Prostate gland (tissue), 2 donors: ENCODE measurements around the gene SAMD15.

Experiments
- POLR2A ChIP-seq: fragments of 450-650 bp; IDR thresholded peaks from one replicate; pipeline ENCODE4 v1.6.1; 2016; ENCODE audit warnings: antibody characterized with exemption, mild to moderate bottlenecking
- POLR2AphosphoS5 ChIP-seq: sonication (generic); formaldehyde crosslinking; IDR thresholded peaks from one replicate; pipeline ENCODE4 v1.6.1; 2017; ENCODE audit warnings: antibody characterized with exemption
- TF ChIP-seq, protein P1 (sequence below), 4 experiments: fragments of 200-600 bp in 2 of 4; fragments of 450-650 bp in 2 of 4; sonication (generic) in 2 of 4; IDR thresholded peaks; 1 replicate in 3 of 4; 2 replicates in 1 of 4; pipeline ENCODE4 v1.5.1; 2016 to 2019; ENCODE audit warnings: antibody characterized with exemption in 4 of 4, mild to moderate bottlenecking in 2 of 4, moderate library complexity in 2 of 4

- no peak for TF ChIP-seq POLR2A
- TF ChIP-seq, protein P1, sequence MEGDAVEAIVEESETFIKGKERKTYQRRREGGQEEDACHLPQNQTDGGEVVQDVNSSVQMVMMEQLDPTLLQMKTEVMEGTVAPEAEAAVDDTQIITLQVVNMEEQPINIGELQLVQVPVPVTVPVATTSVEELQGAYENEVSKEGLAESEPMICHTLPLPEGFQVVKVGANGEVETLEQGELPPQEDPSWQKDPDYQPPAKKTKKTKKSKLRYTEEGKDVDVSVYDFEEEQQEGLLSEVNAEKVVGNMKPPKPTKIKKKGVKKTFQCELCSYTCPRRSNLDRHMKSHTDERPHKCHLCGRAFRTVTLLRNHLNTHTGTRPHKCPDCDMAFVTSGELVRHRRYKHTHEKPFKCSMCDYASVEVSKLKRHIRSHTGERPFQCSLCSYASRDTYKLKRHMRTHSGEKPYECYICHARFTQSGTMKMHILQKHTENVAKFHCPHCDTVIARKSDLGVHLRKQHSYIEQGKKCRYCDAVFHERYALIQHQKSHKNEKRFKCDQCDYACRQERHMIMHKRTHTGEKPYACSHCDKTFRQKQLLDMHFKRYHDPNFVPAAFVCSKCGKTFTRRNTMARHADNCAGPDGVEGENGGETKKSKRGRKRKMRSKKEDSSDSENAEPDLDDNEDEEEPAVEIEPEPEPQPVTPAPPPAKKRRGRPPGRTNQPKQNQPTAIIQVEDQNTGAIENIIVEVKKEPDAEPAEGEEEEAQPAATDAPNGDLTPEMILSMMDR (IDR thresholded peaks at IDR 0.05) = no peak
- TF ChIP-seq POLR2AphosphoS5 = no peak
Observed at GRCh38 chr14:77378701-77379100, 1.5 kb downstream of the SAMD15 start.
